ENCODE data around the gene BCAR3. TPM values are rescaled to one million over a fixed set of nuclear protein-coding genes. Genes with fewer than 3 reads are reported as not detected.

Gene BCAR3
- polyA plus RNA-seq, 1 donor = 14.1 TPM

GRCh38 chr1:93616221-93616995 lies 65.2 kb downstream of the BCAR3 start:
- DNase-seq (ENCODE audit: low read depth) = no peak

- no peak for DNase-seq (ENCODE audit: low read depth)
These were observed 66.0 kb downstream of the BCAR3 start for GRCh38 chr1:93615582-93616150.

- DNase-seq (ENCODE audit: low read depth) = no peak
These were observed 66.6 kb downstream of the BCAR3 start for GRCh38 chr1:93614986-93615581.

- no peak for DNase-seq (ENCODE audit: low read depth)
These were observed 67.1 kb downstream of the BCAR3 start for GRCh38 chr1:93614541-93614940.

- DNase-seq (ENCODE audit: low read depth) = no peak
These were observed 67.7 kb downstream of the BCAR3 start for GRCh38 chr1:93613898-93614297.

DNA sequence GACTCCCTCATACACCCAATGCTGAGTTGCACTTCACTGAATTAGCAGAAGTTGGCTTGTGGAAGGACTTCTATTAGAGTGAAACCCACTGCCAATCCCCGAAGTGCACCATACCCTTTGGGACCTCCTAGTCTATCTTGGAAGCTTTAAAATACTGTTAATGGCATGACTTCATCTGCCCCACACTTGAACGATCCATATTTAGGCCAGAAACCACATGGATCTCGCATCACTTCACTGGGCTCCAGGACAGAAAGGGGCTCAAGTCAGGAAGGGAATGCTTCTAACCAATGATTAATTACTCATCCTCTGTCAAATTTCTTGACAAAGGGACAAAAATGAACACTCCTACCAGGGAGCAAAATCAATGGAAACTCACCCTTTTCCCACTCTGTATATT lies 69.1 kb downstream of the BCAR3 start:
- no peak for DNase-seq (ENCODE audit: low read depth)

DNA sequence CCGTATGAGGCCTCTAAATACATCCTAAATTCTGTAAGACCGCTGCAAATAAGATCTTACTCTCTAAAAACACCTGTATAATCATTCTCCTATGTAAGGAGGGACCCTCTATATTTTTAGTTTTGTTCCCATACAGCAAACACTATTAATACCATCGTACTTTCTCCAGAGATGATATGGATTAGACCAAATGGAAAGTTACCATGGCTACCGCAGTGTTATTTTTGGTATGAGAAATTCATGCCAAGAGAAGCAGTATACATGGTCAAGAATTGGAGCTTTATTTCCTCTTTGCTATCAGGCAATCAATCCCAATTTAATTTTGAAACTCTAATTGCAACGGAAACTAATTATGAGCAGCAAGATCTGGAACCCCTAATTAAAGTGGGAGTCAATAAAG lies 70.0 kb downstream of the BCAR3 start:
- no peak for DNase-seq (ENCODE audit: low read depth)

DNA sequence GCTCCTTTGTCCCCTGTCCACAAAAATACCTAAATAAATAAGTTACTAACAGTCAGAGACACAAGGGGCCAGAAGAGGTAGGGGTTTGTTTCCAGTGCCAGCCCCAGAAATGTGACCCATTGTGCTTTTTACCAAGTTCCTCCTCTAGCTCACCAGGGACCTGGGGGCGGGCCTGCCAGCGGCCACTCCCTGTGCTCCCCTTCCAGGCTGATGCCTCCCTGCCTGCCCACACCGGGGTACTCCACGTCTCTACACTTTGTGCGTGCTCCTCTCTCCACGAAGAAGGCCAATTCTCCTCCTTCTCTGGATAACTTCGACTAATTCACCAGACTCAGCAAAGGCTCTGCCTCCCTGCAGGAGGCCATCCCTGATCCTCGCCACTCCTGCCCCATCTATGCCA lies 72.1 kb downstream of the BCAR3 start:
- no peak for DNase-seq (ENCODE audit: low read depth)

DNA sequence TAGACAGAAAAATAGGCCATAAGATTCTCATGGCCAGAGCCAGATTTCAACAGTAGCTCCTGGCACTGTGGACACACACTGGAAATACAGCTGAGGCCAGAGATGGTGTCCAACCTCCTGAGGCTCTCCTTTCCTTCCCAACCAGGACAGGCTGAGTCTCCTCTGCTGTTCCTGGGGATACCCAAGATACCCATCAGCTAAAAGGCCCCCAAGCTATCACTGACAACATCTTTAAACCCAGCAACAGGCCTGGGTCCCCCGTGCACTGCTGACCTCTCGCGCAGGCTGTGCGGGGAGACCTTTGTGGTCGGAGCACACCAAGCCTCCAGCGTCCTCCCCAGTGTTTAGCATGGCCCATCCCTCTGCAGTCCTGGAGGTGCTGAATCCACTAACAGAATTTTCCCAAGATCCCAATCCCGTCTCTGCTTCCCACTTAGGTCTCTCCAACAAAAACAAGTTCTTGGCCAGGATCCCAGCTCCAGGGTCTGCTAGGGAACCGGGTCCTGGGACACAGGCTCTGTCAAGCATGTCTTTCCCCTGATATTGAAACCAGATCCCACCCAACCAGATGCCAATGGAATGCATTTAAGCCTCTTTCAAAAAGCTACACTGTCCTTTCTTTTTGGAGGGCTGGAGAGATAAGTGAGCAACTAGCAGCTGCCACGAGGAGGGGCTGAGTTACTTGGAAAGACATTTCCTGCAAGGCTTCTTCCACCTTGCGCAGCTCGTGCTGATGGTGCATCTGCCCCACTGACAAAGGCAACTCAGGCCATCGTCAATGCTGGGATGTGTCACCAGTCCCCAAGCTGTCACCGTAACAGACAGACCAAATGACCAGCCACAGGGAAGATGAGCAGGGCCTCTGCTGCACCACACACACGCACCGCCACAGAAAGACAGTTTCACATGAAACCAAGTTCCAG lies 73.2 kb downstream of the BCAR3 start:
- no peak for DNase-seq (ENCODE audit: low read depth)

- no peak for DNase-seq (ENCODE audit: low read depth)
These were observed 73.8 kb downstream of the BCAR3 start for GRCh38 chr1:93607814-93608186.

GRCh38 chr1:93605812-93606512 lies 75.7 kb downstream of the BCAR3 start:
- DNase-seq (ENCODE audit: low read depth) = no peak

DNA sequence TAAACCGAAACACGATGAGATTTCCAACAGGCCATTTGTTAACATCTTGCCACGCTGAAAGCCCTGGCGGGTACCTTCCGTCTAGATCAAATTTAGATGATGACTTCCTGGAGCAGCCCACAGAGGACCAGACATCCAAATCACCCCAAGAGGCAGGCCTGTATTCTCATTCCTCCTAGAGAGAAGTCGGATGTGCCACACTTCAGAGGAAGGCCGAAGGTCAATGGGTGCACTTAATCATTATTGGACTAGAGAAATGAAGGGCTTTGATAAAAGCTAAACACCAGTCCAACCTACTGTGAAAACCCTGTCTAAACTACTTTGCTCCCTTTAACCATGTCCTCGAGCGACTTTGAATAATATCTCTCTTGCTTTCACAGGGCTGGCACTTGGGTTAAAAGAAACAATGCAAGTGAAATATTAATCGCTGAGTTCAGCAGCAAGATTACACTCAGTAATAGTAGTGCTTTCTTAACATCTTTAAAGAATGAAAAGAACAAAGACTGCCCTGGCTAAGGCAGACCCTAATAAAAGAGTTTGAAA lies 76.5 kb downstream of the BCAR3 start:
- DNase-seq (ENCODE audit: low read depth) = no peak

DNA sequence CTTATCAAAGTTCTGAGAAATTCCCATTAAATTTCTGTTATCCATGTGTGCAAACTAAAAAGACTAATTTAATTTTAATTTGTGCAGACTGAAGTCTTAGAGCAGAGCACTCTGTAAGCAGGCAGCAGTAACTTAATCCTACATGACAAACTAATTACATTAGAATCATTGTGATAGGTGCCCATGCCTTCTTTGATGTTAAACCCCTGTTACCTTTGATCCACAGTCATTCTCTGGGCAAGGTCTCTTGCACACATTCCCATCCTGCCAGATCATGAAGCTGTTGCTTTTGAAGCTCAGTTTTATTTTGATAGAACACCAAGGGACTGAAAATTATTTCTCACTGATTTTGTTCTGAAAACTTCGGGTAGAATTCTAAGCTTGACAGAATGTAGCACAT lies 77.2 kb downstream of the BCAR3 start:
- no peak for DNase-seq (ENCODE audit: low read depth)

DNA sequence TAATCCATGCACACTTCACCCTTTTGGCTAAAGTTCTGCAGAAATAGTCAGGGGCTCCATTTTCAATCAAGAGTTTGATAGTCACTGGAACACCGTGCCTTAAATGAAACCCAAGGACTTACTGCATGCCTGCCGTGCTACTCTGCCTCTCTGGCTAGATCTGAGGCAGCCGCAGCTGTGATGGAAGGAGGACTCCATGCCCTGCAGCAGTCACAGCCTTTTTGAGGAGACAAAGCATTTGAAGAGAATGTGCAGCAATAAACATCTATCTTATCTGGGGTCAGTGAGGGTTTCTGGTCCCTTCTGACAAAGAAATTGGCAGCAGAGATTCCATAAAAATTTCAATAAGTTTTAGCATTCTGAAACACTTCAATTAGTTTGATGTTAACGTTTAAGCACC lies 78.0 kb downstream of the BCAR3 start:
- no peak for DNase-seq (ENCODE audit: low read depth)

DNA sequence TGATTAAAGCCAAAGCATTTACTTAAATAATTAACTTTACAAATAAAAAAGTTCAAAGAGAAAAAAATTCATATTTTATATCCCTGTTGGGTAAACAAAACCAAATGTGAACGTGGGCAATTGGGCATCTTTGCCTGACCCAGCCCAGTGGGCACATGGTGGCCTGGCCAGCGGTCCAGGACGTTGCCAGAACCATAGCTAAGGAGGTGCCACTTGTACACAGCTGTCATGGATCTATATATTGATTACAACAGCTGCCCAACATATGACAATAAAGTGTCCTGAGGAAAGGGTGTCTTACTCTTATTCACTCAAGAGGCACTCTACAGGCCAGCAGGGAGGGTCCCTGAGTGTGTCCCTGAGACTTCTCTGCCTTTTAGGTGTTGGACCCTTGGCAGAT lies 78.5 kb downstream of the BCAR3 start:
- DNase-seq (ENCODE audit: low read depth) = no peak

- no peak for DNase-seq (ENCODE audit: low read depth)
These were observed 79.5 kb downstream of the BCAR3 start for GRCh38 chr1:93602101-93602500.

GRCh38 chr1:93601686-93602085 lies 80.0 kb downstream of the BCAR3 start:
- no peak for DNase-seq (ENCODE audit: low read depth)

DNA sequence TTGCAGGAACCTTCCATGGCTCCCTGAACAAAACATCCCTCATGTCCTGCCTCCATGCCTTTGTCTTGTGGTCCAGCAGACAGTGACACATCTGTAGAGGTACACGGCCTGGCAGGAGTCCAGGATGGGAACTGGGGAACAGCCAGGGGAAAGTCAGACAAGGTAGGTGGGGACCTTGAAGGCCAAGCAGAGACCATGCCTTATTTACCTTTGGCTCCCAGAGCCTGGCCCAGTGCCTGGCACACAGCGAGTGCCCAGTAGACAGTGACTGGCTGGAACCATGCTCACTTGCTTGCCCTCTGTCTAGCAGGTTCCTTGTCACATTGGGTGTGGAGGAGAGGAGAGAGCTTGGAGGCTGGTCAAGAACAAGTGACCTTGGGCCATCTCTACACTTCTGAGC lies 81.0 kb downstream of the BCAR3 start:
- no peak for DNase-seq (ENCODE audit: low read depth)

DNA sequence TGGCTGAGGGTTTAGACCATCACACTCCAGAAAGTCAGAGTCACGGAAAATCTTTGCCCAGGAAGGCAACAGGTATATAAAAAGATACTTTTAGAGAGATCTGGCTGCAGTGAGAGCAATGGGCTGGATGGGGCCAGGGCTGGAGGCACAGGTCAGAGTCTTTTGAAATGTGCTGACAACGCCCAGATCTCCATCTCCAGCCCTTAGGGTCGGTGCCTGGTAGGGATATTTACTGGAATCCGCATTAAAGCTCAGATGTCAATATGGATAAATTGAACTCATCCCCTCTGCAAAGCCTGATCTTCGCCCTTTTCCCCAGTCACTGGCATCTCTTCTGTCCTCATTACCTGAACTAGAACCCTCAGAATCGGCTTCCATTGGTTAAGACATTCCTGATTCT lies 82.2 kb downstream of the BCAR3 start:
- no peak for DNase-seq (ENCODE audit: low read depth)

- DNase-seq (ENCODE audit: low read depth) = no peak
These were observed 82.7 kb downstream of the BCAR3 start for GRCh38 chr1:93598861-93599439.

DNA sequence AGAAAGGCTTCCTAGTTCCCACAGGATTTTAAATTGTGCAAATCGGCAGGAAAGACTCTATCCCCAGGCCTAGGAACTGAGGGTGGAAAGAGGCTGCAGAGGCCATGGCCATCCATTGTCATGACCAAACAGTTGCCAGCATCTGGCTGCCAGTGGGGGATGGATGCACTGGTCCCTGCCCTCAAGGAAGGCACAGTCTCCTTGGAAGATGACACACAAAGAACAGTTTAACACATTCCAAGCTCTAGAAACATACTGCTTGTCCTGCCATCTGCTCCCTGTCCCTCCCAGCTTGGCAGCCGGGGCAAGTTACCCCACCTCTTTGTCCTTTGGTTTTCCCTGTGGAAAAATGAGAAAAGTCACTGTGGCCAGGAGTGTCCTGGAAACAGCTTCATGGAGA lies 83.2 kb downstream of the BCAR3 start:
- no peak for DNase-seq (ENCODE audit: low read depth)
